ENCODE results near the gene WNT7B.

DNA sequence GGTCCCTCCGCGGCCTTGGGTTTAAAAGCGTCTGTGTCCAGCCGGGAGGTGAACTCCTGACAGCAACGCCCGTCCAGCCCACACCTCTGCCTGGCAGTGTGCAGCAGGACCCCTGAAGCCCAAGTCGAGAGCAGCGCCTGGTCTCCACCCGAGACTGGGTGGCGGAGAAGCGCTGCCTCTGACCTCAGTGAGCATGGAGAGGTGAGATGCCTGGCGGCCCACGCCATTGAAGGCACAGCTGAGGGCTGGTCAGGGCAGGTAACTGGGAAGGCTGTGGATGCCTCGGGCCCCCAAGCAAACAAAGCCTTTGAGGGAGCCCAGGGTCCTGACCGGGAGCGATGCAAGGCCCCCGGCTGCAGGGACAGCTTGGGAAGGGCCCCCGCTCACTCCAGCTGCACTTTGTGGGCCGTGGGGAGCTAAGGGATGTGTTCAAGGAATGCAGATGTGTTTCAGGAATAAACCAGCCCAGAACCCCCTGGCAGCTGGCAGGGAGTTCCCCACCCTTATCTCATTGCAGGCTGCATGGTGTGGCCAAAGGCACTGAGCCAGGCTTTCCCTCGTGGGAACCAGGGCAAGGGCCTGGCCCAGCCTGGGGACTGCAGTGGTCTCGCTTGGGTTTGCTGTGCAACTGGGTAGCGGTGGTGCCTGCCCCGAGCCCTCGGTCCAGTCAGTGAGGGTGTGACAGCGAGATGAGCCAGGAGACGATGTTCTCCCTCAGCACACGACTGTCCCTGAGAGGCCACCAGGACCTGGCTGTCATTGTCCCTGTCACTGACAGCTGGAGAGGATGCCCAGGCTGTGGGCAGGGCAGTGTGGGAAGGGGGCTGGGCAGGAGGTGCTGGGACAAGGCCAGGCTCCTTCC lies 92.5 kb downstream of the WNT7B start:
- TF ChIP-seq, protein P1, sequence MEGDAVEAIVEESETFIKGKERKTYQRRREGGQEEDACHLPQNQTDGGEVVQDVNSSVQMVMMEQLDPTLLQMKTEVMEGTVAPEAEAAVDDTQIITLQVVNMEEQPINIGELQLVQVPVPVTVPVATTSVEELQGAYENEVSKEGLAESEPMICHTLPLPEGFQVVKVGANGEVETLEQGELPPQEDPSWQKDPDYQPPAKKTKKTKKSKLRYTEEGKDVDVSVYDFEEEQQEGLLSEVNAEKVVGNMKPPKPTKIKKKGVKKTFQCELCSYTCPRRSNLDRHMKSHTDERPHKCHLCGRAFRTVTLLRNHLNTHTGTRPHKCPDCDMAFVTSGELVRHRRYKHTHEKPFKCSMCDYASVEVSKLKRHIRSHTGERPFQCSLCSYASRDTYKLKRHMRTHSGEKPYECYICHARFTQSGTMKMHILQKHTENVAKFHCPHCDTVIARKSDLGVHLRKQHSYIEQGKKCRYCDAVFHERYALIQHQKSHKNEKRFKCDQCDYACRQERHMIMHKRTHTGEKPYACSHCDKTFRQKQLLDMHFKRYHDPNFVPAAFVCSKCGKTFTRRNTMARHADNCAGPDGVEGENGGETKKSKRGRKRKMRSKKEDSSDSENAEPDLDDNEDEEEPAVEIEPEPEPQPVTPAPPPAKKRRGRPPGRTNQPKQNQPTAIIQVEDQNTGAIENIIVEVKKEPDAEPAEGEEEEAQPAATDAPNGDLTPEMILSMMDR (IDR thresholded peaks at IDR 0.05) = no peak
- TF ChIP-seq ZNF423 (CRISPR knock-in tag; IDR thresholded peaks at IDR 0.05) = no peak
- TF ChIP-seq PRDM15 (CRISPR knock-in tag; IDR thresholded peaks at IDR 0.05) = no peak
- no peak for TF ChIP-seq SP1 (CRISPR knock-in tag; conservative IDR thresholded peaks at IDR 0.05)
- no peak for TF ChIP-seq ATF2 (CRISPR knock-in tag; IDR thresholded peaks at IDR 0.05; ENCODE audit: borderline replicate concordance, low read depth)
- TF ChIP-seq STAT6 (CRISPR knock-in tag; conservative IDR thresholded peaks at IDR 0.05; ENCODE audit: low read depth) = no peak
- TF ChIP-seq GRHL2 (CRISPR knock-in tag; IDR thresholded peaks at IDR 0.05; ENCODE audit: insufficient replicate concordance, severe bottlenecking) = no peak
- TF ChIP-seq IRF1 (CRISPR knock-in tag; IDR thresholded peaks at IDR 0.05) = no peak
- no peak for TF ChIP-seq IRF2 (CRISPR knock-in tag; IDR thresholded peaks at IDR 0.05; ENCODE audit: borderline replicate concordance, low read depth)
- TF ChIP-seq FOXP1 (CRISPR knock-in tag; IDR thresholded peaks at IDR 0.05; ENCODE audit: borderline replicate concordance) = no peak
- TF ChIP-seq FOXK1 (CRISPR knock-in tag; IDR thresholded peaks at IDR 0.05) = no peak
- no peak for TF ChIP-seq SMAD3 (CRISPR knock-in tag; IDR thresholded peaks at IDR 0.05; ENCODE audit: borderline replicate concordance)
- no peak for TF ChIP-seq MXD4 (CRISPR knock-in tag; IDR thresholded peaks at IDR 0.05; ENCODE audit: borderline replicate concordance)
- no peak for TF ChIP-seq TCF7 (CRISPR knock-in tag; IDR thresholded peaks at IDR 0.05; ENCODE audit: low read depth)
